ENCODE data around the gene STPG3.

STPG3 gene

DNA sequence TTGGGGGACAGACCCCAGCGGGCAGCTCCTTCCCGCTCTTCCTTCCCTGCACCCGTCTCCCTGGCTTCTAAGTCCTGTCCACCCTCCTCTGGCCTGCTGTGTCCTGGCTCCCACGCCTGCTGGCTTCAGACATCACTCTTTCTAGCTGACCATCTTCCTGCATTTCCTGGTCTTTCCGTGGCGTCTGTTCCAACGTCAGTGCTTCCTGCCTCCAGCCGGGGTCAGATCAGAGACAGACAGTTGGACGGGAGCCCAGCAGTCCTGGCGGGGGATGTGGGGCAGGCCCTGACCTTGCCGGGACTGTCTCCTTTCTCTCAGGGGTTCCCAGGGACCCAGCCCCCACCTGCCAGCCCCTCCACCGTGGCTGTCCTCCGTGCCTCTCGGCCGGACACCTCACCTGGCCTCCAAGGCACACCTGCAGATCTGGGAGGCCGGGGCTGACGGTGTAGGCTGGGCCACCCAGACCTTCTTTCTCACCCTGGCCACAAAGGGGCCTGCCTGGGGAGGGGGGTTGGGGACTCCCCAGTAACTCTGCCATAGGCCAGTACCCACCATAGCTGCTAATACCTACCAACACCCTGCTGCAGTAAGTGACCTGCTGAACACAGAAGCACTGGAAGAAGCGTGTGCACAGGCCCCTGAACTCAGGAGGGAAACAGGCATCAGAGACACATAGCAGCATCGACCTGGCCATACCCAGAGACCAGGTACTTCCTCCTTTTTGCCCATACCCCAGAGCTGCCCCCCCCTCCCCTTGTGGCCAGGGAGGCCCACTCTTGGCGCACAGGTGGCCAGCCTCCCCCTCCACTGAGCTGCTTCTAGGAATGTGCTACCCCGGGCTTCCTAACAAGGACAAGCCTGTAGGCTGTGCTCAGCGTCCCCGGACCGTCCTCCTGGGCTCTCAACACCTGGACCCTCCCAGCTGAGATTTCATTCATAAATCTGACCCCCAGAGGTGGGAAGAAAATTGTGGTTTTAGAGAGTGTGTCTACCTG, 45.9 kb downstream of the STPG3 start:
- in situ Hi-C loops (cut with MboI; ENCODE audit: low sequenced_read_pairs) = loop anchor here (10.0 kb wide), 1 partner anchor 228 kb away; no protein-coding TSS in a partner anchor

- in situ Hi-C loops (cut with MboI; ENCODE audit: low sequenced_read_pairs) = loop anchor here (10.0 kb wide), 1 partner anchor 227 kb away; no protein-coding TSS in a partner anchor
Observed at GRCh38 chr9:137297966-137298365, 46.9 kb downstream of the STPG3 start.

DNA sequence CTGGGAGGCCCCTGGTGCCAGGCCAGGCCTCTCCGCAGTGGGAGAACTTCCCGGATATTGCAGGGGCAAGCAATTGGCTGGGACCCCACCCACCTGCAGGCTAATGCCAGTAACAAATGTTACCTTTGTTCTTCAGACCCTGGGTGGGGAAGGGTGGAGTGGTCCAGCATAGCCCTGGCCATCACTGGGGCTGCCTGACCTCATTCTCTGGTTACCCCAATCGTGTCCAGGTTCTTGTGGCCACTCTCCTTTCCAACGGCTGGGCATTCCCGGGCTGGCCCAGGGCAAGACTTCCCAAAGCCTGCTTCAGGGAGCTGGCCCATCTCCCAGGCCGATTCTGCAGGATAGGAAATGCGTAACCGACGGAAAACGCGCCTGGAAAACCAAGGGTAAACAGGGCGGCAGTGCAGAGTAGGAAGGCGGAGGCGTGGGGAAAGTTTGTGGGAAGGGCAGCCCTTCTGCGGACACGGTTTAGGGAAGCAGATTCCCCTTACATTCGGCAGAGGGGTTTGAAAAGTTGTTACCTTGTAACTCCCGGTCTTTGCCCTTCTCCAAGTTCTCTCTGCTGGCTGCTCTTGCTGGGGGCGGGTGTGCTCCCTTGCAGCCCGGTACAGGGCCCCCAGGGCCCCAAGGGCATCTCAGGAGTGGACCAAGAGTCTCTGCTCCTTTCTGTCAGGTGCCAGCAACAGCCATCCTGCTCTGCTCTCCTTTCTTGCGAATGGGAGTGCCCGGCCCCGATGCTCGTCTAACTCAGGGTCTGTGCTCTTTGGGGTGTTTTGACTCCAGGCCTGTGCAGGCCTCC, 47.5 kb downstream of the STPG3 start:
- in situ Hi-C loops (cut with MboI; ENCODE audit: low sequenced_read_pairs) = loop anchor here (10.0 kb wide), 1 partner anchor 226 kb away; no protein-coding TSS in a partner anchor

GRCh38 chr9:137299203-137299565, 48.1 kb downstream of the STPG3 start:
- in situ Hi-C loops (cut with MboI; ENCODE audit: low sequenced_read_pairs) = loop anchor here (10.0 kb wide), 1 partner anchor 226 kb away; no protein-coding TSS in a partner anchor

GRCh38 chr9:137299938-137300337, 48.9 kb downstream of the STPG3 start:
- in situ Hi-C loops (cut with MboI; ENCODE audit: low sequenced_read_pairs) = loop anchor here (10.0 kb wide), 1 partner anchor 225 kb away; no protein-coding TSS in a partner anchor

- in situ Hi-C loops (cut with MboI; ENCODE audit: low sequenced_read_pairs) = no loop called here
Observed at GRCh38 chr9:137300567-137301080, 49.5 kb downstream of the STPG3 start.

GRCh38 chr9:137301081-137301947, 50.2 kb downstream of the STPG3 start:
- in situ Hi-C loops (cut with MboI; ENCODE audit: low sequenced_read_pairs) = no loop called here

DNA sequence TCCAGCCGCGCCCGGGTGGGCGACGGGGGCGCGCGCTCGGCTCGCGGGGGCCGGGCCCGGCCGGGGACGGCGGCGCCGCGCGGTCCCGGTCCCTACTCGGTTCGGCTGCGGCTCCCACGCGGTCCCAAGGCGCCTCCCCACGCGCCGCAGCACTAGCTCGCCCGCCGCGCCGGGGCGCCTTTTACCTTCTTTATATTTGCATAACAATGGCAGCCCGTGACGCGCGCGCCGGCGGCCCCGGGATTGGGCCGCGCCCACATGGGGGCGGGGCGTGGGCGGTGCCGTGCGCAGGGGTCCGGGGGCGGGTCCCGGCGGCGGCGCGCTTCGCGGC, 51.0 kb downstream of the STPG3 start, which contains the start of gene NRARP:
TSS of gene NRARP (minus strand) at position 154 of the 331 bp plus-strand sequence. CDS start 343 bp downstream, outside the sequence.
- in situ Hi-C loops (cut with MboI; ENCODE audit: low sequenced_read_pairs) = no loop called here

DNA sequence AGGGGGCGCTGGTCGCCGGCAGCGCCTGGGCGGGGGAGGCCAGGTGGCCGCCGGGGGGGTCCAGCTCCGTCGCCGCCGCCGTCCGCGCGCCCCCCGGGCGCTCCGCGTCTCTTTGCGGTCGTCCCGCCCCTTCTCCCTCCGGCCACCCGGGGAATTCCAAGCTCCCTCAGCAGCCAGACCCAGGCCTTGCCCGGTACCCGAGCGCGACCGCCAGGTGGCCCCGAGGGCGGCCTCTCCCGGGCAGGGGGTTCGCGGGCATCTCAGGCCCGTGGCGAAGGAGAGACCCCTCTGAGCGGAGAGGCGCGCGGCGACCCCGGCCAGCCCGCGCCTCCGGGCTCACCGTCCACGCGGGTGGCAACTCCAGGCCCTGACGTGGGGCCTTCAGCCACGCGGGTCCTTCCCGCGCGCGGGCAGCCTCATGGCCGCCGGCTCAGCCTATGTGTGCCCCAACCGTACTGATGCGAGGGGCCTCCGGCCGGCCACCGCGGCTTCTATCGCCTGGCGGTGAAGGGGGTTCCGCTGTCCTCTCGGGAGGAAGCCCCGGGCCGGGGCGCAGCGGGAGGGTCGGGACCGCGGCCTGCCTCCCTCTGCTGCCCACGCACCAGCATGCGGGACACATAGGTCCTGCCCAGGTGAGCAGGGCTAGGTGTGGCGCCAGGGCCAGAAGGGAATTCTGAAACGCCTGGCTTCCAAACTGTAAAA, 51.5 kb downstream of the STPG3 start:
- in situ Hi-C loops (cut with MboI; ENCODE audit: low sequenced_read_pairs) = no loop called here

Measured in HL-60/S4 (cell line).